ENCODE results near the gene EFS.

The EFS gene

DNA sequence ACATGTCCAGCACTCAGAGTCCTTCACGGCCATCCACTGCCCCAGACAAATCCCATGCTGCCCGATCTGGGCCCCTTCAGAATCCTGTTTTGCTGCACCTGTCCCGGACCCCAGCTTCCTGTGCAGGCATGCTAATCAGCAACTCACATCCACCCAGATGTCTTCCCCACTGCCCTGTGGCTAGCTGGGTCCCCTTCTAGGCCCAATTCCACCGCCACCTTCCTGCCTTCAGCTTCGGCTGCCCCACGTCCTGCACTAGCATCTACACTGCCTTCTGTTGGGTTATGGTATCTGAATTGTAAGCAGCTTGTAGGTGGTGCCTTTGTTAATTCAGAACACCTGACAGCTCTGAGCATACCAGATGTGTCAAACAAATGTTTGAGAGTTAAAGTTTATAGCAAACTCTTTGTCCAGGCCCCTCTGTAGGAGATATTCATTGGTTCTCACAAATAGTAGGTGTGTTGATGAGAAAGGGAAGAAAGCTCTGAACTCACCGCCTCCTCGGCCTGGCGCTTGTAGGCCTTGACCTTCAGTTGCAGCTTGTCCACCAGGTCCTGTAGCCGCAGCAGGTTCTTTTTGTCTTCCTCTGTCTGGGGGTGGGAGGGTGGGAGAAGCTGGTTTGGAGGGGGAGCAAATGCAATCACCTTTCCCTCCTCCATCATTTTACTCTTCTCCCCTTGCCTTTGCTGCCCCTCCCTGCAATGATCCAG lies 17.9 kb upstream of the EFS start:
- no peaks in the 10 kb centered on the region for H3K4me1 ChIP-seq
- H3K36me3 ChIP-seq (ENCODE audit: control insufficient read depth, insufficient read depth, low read length), result no peaks in the 10 kb centered on the region
- H3K4me3 ChIP-seq (ENCODE audit: low read depth, low read length), result no peak overlapping the region
- H3K9me3 ChIP-seq (ENCODE audit: control insufficient read depth, low read length), result no peaks in the 10 kb centered on the region
- H3K4me2 ChIP-seq (ENCODE audit: low read length), result no peak overlapping the region
- no peaks in the 10 kb centered on the region for H3K79me2 ChIP-seq
- H2AFZ ChIP-seq, result no peak overlapping the region
- no peak overlapping the region for H3K9ac ChIP-seq
- H3K27ac ChIP-seq, result no peak overlapping the region
- TF ChIP-seq, protein P1, sequence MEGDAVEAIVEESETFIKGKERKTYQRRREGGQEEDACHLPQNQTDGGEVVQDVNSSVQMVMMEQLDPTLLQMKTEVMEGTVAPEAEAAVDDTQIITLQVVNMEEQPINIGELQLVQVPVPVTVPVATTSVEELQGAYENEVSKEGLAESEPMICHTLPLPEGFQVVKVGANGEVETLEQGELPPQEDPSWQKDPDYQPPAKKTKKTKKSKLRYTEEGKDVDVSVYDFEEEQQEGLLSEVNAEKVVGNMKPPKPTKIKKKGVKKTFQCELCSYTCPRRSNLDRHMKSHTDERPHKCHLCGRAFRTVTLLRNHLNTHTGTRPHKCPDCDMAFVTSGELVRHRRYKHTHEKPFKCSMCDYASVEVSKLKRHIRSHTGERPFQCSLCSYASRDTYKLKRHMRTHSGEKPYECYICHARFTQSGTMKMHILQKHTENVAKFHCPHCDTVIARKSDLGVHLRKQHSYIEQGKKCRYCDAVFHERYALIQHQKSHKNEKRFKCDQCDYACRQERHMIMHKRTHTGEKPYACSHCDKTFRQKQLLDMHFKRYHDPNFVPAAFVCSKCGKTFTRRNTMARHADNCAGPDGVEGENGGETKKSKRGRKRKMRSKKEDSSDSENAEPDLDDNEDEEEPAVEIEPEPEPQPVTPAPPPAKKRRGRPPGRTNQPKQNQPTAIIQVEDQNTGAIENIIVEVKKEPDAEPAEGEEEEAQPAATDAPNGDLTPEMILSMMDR (IDR thresholded peaks at IDR 0.05), result no peak
- H3K27me3 ChIP-seq (ENCODE audit: control insufficient read depth, insufficient read depth, low read length), result no peaks in the 10 kb centered on the region

DNA sequence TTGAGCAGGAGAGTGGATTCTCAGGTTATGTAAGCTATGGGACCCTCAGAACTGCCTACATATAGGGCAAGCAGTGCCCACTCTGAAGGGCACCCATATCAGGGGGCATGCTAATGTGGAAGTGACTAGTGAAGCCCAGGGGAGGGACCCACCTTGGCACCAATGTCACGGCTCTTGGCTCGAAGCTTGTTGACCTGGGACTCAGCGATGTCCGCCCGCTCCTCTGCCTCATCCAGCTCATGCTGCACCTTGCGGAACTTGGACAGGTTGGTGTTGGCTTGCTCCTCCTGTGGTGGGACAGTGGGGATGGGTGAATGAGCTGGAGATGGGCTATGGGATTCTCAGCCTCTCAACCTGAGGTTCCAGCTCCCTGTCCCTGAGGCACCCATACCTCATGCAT lies 17.3 kb upstream of the EFS start:
- Histone ChIP-seq H3K9ac (no peak overlapping the region), H3K36me3 (ENCODE audit: control insufficient read depth, insufficient read depth, low read length) (no peaks in the 10 kb centered on the region), H3K4me3 (ENCODE audit: low read depth, low read length) (no peak overlapping the region), H3K9me3 (ENCODE audit: control insufficient read depth, low read length) (no peaks in the 10 kb centered on the region), H2AFZ (no peak overlapping the region), H3K27me3 (ENCODE audit: control insufficient read depth, insufficient read depth, low read length) (no peaks in the 10 kb centered on the region), H3K27ac (no peak overlapping the region), H3K79me2 (no peaks in the 10 kb centered on the region), H3K4me2 (ENCODE audit: low read length) (no peak overlapping the region), H3K4me1 (no peaks in the 10 kb centered on the region)
- TF ChIP-seq, protein P1 (IDR thresholded peaks at IDR 0.05), result no peak

DNA sequence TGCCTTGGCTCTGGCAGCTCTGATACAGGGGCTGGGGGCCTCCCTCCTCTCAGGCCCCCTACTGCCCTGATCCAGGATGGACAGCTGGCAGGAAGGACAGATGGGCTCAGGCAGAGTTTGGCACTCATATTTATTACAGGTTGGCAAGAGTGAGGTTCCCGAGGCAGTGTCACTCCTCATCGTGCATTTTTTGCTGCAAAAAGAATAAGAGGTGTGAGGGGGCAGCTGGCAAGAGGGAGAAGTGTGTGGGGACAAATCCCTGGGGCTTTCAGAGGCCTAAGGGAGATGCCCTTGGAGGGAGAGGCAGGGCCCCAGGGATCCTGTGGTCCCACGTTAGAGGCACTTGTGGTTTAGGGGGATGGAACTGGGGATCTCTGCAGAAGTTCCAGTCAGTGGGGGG lies 16.9 kb upstream of the EFS start:
- TF ChIP-seq, protein P1 (IDR thresholded peaks at IDR 0.05), result no peak
- H3K36me3 ChIP-seq (ENCODE audit: control insufficient read depth, insufficient read depth, low read length), result no peaks in the 10 kb centered on the region
- H3K79me2 ChIP-seq, result no peaks in the 10 kb centered on the region
- no peaks in the 10 kb centered on the region for H3K27me3 ChIP-seq (ENCODE audit: control insufficient read depth, insufficient read depth, low read length)
- H3K9ac ChIP-seq, result no peak overlapping the region
- no peaks in the 10 kb centered on the region for H3K4me1 ChIP-seq
- no peak overlapping the region for H3K4me2 ChIP-seq (ENCODE audit: low read length)
- H2AFZ ChIP-seq, result no peak overlapping the region
- H3K9me3 ChIP-seq (ENCODE audit: control insufficient read depth, low read length), result no peaks in the 10 kb centered on the region
- H3K4me3 ChIP-seq (ENCODE audit: low read depth, low read length), result no peak overlapping the region
- H3K27ac ChIP-seq, result no peak overlapping the region

DNA sequence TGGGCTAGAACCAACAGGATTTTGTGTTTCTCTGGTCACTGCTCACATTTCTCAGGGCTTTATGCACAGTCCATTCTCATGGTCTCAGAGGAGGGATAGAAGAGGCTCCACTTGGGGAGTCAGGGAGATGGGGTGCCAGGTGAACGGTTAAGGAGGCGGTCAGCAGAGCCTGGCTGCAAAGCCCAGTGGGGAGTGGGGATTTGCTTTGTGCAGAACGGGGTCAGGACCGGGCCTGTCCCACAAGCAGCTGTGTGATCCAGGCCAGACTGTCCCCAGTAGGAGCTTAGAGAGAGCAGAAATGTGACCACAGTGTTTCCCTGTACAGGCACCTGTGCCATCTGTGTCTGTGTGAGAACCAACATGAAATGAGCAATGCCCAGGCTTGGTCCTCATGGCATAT lies 16.0 kb upstream of the EFS start:
- TF ChIP-seq, protein P1 (IDR thresholded peaks at IDR 0.05), result no peak
- H3K27me3 ChIP-seq (ENCODE audit: control insufficient read depth, insufficient read depth, low read length), result no peaks in the 10 kb centered on the region
- no peaks in the 10 kb centered on the region for H3K79me2 ChIP-seq
- no peak overlapping the region for H3K4me2 ChIP-seq (ENCODE audit: low read length)
- no peak overlapping the region for H3K27ac ChIP-seq
- no peaks in the 10 kb centered on the region for H3K36me3 ChIP-seq (ENCODE audit: control insufficient read depth, insufficient read depth, low read length)
- H3K4me1 ChIP-seq, result no peaks in the 10 kb centered on the region
- no peak overlapping the region for H3K9ac ChIP-seq
- H3K4me3 ChIP-seq (ENCODE audit: low read depth, low read length), result no peak overlapping the region
- no peak overlapping the region for H2AFZ ChIP-seq
- H3K9me3 ChIP-seq (ENCODE audit: control insufficient read depth, low read length), result no peaks in the 10 kb centered on the region

Data from parathyroid adenoma (tissue), 2 donors.